ENCODE data around the gene IPCEF1. TPM values are rescaled to one million over a fixed set of nuclear protein-coding genes. Genes with fewer than 3 reads are reported as not detected.

IPCEF1 gene
- total RNA-seq, 6 experiments from 2014 or later, result 0.31 TPM; not detected in 5

GRCh38 chr6:154247119-154247861 is 109.3 kb downstream of the IPCEF1 start:
- TF ChIP-seq CTCF (IDR thresholded peaks at IDR 0.05), result no peak
- peaks cover 20% of the 10 kb centered on the region for H3K27me3 Mint-ChIP-seq (ENCODE audit: insufficient read depth)
- H3K4me3 Mint-ChIP-seq, result no peak overlapping the region
- DNase-seq, result no peak
- H3K9me3 Mint-ChIP-seq, result no peaks in the 10 kb centered on the region
- H3K36me3 Mint-ChIP-seq (ENCODE audit: low read depth), result no peaks in the 10 kb centered on the region
- H3K4me1 Mint-ChIP-seq (ENCODE audit: low read depth), result no peaks in the 10 kb centered on the region
- H3K27ac Mint-ChIP-seq, result no peak overlapping the region

- Mint-ChIP-seq H3K4me3 (no peak overlapping the region), H3K4me1 (ENCODE audit: low read depth) (no peaks in the 10 kb centered on the region), H3K27ac (no peak overlapping the region), H3K27me3 (ENCODE audit: insufficient read depth) (peaks cover 17% of the 10 kb centered on the region), H3K9me3 (no peaks in the 10 kb centered on the region), H3K36me3 (ENCODE audit: low read depth) (no peaks in the 10 kb centered on the region)
- DNase-seq, result no peak
- no peak for TF ChIP-seq CTCF (IDR thresholded peaks at IDR 0.05)
These were observed 109.9 kb downstream of the IPCEF1 start for GRCh38 chr6:154246723-154247118.

- H3K4me3 Mint-ChIP-seq, result no peak overlapping the region
- no peaks in the 10 kb centered on the region for H3K4me1 Mint-ChIP-seq (ENCODE audit: low read depth)
- H3K9me3 Mint-ChIP-seq, result no peaks in the 10 kb centered on the region
- TF ChIP-seq CTCF (IDR thresholded peaks at IDR 0.05), result no peak
- no peak overlapping the region for H3K27ac Mint-ChIP-seq
- H3K27me3 Mint-ChIP-seq (ENCODE audit: insufficient read depth), result peaks cover 18% of the 10 kb centered on the region
- no peak for DNase-seq
- no peaks in the 10 kb centered on the region for H3K36me3 Mint-ChIP-seq (ENCODE audit: low read depth)
These were observed 111.1 kb downstream of the IPCEF1 start for GRCh38 chr6:154245506-154245905.

- no peak overlapping the region for H3K27ac Mint-ChIP-seq
- H3K4me1 Mint-ChIP-seq (ENCODE audit: low read depth), result no peaks in the 10 kb centered on the region
- peaks cover 18% of the 10 kb centered on the region for H3K27me3 Mint-ChIP-seq (ENCODE audit: insufficient read depth)
- no peak for TF ChIP-seq CTCF (IDR thresholded peaks at IDR 0.05)
- H3K36me3 Mint-ChIP-seq (ENCODE audit: low read depth), result no peaks in the 10 kb centered on the region
- DNase-seq, result no peak
- no peaks in the 10 kb centered on the region for H3K9me3 Mint-ChIP-seq
- H3K4me3 Mint-ChIP-seq, result no peak overlapping the region
These were observed 112.5 kb downstream of the IPCEF1 start for GRCh38 chr6:154243793-154244750.

- DNase-seq, result no peak
- H3K27ac Mint-ChIP-seq, result no peak overlapping the region
- TF ChIP-seq CTCF (IDR thresholded peaks at IDR 0.05), result no peak
- H3K36me3 Mint-ChIP-seq (ENCODE audit: low read depth), result no peaks in the 10 kb centered on the region
- no peak overlapping the region for H3K4me3 Mint-ChIP-seq
- H3K27me3 Mint-ChIP-seq (ENCODE audit: insufficient read depth), result peaks cover 18% of the 10 kb centered on the region
- no peaks in the 10 kb centered on the region for H3K9me3 Mint-ChIP-seq
- no peaks in the 10 kb centered on the region for H3K4me1 Mint-ChIP-seq (ENCODE audit: low read depth)
These were observed 113.8 kb downstream of the IPCEF1 start for GRCh38 chr6:154242617-154243357.
